ENCODE results near the gene FRMD1.

FRMD1 gene

GRCh38 chr6:168045706-168046620 lies 33.0 kb downstream of the FRMD1 start:
- in situ Hi-C loops (cut with MboI; ENCODE audit: low sequenced_read_pairs), result no loop called here

- in situ Hi-C loops (cut with MboI; ENCODE audit: low sequenced_read_pairs), result no loop called here
Observed at GRCh38 chr6:168045141-168045691, 33.8 kb downstream of the FRMD1 start.

- in situ Hi-C loops (cut with MboI; ENCODE audit: low sequenced_read_pairs), result no loop called here
Observed at GRCh38 chr6:168044521-168045130, 34.4 kb downstream of the FRMD1 start.

DNA sequence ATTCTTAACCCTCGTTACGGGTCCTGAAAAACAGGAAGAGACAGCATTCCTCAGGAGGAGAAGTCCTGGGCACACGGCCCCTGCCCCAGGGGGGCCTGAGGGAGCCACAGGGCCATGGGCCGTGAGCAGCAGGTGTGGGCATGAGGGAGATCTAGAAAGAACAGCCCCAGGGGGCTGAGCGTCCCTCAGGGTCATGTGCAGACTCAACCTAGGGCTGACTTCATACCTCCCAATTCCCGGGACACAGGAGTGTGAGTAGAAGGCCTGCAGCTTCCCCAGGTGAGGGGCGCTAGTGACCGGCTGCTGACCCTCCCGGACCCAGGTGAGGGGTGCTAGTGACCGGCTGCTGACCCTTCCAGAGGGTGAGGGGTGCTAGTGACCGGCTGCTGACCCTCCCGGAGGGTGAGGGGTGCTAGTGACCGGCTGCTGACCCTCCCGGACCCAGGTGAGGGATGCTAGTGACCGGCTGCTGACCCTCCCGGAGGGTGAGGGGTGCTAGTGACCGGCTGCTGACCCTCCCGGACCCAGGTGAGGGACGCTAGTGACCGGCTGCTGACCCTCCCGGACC lies 35.1 kb downstream of the FRMD1 start:
- in situ Hi-C loops (cut with MboI; ENCODE audit: low sequenced_read_pairs), result no loop called here

DNA sequence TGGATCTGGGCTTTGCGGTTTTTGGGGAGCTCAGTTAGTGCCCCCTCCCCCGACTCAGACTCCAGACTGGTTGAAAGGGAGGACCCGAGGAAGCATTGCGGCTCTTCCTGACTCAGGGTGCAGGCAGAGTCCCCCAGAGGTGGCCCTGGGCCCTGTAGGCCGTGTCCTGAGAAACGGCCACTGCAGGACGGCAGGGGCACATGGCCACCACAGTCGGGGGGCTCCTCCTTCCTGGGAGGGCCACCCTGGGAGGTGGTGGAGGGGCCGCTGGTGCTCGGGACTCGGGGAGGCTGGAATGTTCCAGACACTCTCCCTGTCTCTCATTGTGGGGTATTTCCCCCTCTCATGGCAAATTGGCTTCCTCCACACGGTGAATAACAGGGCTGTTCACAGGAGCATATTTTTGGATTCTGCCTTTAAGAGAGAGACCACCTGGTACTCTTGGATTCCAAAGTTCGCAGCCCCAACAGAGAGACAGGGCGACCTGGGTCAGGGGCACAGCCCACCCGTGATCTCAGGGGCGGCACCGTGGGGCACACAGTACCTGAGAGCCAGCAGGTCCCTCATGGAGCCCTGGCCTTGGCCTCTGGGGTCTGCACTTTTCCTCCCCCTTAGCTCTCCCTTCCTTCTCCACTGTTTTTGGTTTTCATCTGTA lies 35.7 kb downstream of the FRMD1 start:
- in situ Hi-C loops (cut with MboI; ENCODE audit: low sequenced_read_pairs), result no loop called here

GRCh38 chr6:168042426-168043192 lies 36.4 kb downstream of the FRMD1 start:
- in situ Hi-C loops (cut with MboI; ENCODE audit: low sequenced_read_pairs), result no loop called here

DNA sequence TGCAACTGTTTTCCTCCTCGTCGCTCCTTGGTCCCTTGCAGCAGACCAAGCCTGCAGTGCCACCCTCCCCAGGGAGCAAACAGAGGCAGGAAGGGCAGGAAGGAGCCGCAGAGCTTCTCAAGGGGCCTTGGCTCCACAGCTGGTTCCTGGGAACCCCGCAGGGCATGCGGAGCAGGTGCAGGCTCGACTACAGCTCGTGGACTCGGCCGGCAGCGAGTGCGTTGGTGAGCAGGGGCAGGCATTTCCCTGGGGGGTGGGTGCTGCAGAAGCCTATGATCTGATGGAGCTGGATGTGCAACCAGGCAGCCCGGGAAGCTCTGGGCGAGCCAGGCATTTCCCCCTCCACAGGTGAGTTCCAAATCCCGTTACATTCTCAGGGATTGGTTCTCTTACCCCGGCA lies 37.1 kb downstream of the FRMD1 start:
- in situ Hi-C loops (cut with MboI; ENCODE audit: low sequenced_read_pairs), result no loop called here

DNA sequence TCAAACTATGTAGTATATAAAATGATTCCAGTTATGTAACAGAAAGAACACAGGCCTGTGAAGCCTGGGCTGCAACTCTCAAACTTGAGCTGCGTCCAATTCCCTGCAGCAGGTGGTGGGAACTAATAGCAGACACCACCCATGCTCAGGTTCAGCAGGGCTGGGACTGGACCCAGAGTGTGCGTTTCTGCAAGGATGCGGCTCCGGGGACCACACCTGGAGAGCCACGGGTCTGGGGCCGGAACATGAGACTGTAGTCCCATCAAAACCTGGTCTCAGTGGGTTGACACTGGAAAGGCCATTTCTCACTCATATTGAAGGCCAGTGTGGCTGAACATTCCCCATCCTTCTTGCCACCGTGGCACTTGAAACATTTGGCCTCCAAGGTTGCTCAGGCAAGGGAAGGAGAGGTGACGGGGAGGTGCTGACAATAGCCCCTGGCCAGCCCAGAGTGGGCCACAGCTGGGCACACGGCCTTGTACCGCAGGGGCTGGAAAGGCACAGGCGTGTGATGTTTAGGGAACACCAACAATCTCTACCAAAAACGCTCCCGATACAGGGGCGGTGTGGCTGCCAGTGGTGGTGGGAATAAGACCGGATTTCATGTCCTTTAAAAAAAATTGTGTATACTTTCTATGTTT lies 38.0 kb downstream of the FRMD1 start:
- in situ Hi-C loops (cut with MboI; ENCODE audit: low sequenced_read_pairs), result no loop called here

DNA sequence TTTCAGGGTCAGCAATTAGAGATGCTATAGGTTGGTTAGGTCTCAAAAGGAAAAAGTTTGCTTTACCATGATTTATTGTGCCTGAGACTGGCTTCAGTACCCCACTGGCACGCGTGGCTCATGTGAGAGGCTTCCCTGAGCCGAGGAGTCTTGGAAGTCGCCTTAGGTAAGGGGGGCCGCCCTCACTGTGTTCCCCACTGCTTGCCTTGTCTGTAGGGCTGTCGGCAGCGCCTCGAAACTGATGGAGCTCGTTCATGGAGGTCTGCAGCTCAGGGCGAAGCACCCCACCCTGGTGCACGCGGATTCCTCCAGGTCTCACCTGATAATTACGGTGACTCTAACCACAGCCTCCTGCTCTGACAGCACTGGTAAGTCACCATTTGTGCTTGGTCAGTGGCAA lies 39.2 kb downstream of the FRMD1 start:
- in situ Hi-C loops (cut with MboI; ENCODE audit: low sequenced_read_pairs), result no loop called here

DNA sequence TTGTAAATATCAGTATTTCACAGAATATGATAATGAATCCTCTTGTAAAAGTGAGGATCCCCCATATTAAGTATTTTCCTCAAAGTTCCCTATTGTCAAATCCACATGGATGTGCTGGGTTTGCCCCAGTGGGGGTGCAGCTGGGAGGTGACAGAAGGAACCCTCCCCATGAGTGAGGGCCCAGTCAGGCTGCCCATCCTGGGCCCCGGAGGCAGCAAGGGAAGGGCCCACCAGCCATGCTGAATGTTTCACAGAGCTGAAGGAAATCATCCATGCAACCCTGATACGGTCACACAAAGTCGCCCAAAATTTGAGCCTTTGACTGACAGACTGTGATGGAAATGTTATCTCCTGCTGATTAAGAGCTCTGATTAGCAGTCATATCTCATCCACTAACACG lies 39.7 kb downstream of the FRMD1 start:
- in situ Hi-C loops (cut with MboI; ENCODE audit: low sequenced_read_pairs), result no loop called here

- in situ Hi-C loops (cut with MboI; ENCODE audit: low sequenced_read_pairs), result no loop called here
Observed at GRCh38 chr6:168038576-168039140, 40.4 kb downstream of the FRMD1 start.

DNA sequence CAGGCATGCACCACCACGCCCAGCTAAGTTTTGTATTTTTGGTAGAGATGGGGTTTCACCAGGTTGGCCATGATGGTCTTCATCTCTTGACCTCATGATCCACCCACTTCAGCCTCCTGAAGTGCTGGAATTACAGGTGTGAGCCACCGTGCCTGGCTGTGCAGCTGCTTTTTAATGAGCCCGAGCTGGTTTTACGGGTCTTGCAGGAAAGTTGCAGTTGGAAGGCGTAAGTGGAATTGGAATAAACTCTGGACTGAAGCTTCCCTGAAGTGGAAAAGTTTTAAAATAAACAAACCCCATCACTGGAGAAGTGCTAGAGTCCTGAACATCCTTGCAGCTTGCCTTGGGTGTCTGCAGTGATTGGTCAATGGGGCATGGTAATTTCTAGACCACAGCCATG lies 41.2 kb downstream of the FRMD1 start:
- in situ Hi-C loops (cut with MboI; ENCODE audit: low sequenced_read_pairs), result no loop called here

DNA sequence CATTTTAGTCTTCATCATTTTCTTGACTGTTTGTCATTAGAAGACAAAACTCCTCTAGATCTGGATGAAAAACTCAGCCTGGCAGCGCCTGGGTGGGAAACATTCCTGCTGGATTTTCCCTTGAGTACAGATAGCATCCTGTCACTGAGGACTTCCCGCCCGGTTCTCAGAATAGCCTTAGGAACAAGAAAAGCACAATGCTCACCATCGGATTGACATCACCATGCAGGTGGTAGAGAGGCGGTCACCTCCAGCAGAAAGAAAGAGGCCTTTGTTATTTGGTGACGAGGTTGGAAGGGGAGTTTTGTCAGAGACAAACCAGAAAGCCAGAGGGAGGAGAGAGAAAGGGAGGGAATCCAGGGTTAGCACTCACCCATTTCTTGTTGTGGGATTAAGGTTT lies 41.8 kb downstream of the FRMD1 start:
- in situ Hi-C loops (cut with MboI; ENCODE audit: low sequenced_read_pairs), result no loop called here

- in situ Hi-C loops (cut with MboI; ENCODE audit: low sequenced_read_pairs), result no loop called here
Observed at GRCh38 chr6:168035661-168036545, 43.1 kb downstream of the FRMD1 start.

DNA sequence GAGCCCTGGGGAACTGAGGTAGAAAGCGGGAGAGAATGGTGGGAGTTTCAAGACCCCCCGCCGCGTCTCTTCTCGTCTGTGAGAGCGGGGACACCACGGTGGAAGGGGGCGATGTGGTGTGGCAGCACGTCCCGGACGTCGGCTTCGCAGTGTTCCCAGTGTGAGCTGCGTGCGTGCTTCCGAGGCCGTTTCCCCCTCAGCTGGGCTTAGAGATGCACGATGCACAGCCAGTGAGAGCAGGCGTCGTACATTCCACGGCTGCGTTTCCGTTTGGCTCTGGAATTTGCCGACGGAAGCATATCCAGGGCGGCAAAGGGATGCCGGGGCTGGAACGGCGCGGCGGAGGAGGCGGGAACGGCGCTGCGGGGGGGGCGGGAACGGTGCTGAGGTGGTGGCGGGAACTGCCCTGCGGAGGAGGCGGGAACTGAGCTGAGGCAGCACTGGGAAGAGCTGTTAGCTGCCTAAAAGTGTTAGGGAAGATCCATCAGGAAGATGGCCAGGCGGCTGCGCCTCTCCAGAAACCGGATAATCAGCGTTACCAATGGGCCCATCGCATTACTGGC lies 43.8 kb downstream of the FRMD1 start:
- in situ Hi-C loops (cut with MboI; ENCODE audit: low sequenced_read_pairs), result no loop called here

- in situ Hi-C loops (cut with MboI; ENCODE audit: low sequenced_read_pairs), result no loop called here
Observed at GRCh38 chr6:168034537-168034936, 44.5 kb downstream of the FRMD1 start.

DNA sequence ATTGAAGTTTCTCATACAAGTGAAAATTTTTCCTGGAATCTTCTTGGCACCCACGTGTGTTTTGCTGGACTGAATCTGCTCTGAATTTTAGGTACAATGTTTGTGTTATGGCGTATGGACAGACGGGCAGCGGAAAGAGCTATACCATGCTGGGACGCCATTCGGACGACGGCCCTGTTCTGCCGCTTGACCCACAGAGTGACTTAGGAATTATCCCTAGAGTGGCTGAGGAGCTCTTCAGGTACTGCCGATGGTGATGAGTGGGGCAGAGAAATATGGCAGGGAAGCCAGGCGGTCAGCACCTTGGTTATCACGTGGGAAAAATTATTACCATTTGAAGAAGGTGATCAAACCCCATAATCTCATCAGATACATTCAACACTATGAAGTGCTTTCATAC lies 45.2 kb downstream of the FRMD1 start:
- in situ Hi-C loops (cut with MboI; ENCODE audit: low sequenced_read_pairs), result no loop called here

GRCh38 chr6:168032005-168032760 lies 46.8 kb downstream of the FRMD1 start:
- in situ Hi-C loops (cut with MboI; ENCODE audit: low sequenced_read_pairs), result no loop called here
